Measurements from ENCODE around the gene CACNG4. TPM values are rescaled to one million over a fixed set of nuclear protein-coding genes. Genes with fewer than 3 reads are reported as not detected.

CACNG4 gene
- total and polyA plus RNA-seq, 2 of the 4 experiments (the other 2 are of a cell fraction): under 0.01 to 0.53 TPM

GRCh38 chr17:67069603-67070136 is 105.2 kb downstream of the CACNG4 start:
- H3K9me1 ChIP-seq (ENCODE audit: insufficient read depth, low read length): 0 out of 2 replicates have a peak, but pooled peaks cover 2% of the 10 kb centered on the region
- no peak overlapping the region for H2BK120ac ChIP-seq (ENCODE audit: low read depth, low read length)
- no peak overlapping the region for H3K18ac ChIP-seq (ENCODE audit: low read depth, low read length)
- dilution Hi-C loops (cut with HindIII; ENCODE audit: low sequenced_read_pairs, unreplicated experiment): no loop called here
- H2BK20ac ChIP-seq (ENCODE audit: low read depth, low read length): no peak overlapping the region
- H3K4me3 ChIP-seq (ENCODE audit: insufficient read depth, low read depth, low read length): no peak overlapping the region
- no peak overlapping the region for H3K56ac ChIP-seq (ENCODE audit: extremely low read depth, insufficient read depth, low read length)
- no peaks in the 10 kb centered on the region for H3K4me1 ChIP-seq (ENCODE audit: control insufficient read depth, insufficient read depth, low read length)
- no peak overlapping the region for H3K9ac ChIP-seq (ENCODE audit: low read depth, low read length)
- no TSS peak for BruUV-seq (replicated peaks)
- H2AK9ac ChIP-seq (replicated peaks; ENCODE audit: low read depth, low read length, poor library complexity): no peak overlapping the region
- H4K91ac ChIP-seq (ENCODE audit: insufficient read depth, low read depth, low read length): no peak overlapping the region
- intact Hi-C loops (cut with micrococcal nuclease): no loop called here
- H2BK15ac ChIP-seq (ENCODE audit: low read depth, low read length): no peak overlapping the region
- no peak overlapping the region for H3K4me2 ChIP-seq (ENCODE audit: low read depth, low read length)
- no peak overlapping the region for H4K8ac ChIP-seq (ENCODE audit: low read depth in 2 of 2, low read length in 2 of 2)
- H4K20me1 ChIP-seq (ENCODE audit: insufficient read depth, low read length): no peaks in the 10 kb centered on the region
- no peak overlapping the region for H3K23ac ChIP-seq (ENCODE audit: low read depth, low read length)
- DNase-seq: no peak
- no peak overlapping the region for H2BK5ac ChIP-seq (ENCODE audit: low read depth, low read length, poor library complexity, severe bottlenecking)
- no peak overlapping the region for H4K5ac ChIP-seq (ENCODE audit: low read depth, low read length)
- peaks cover 5% of the 10 kb centered on the region; the same call in 1 of the 2 replicates for H3K36me3 ChIP-seq (ENCODE audit: control insufficient read depth, insufficient read depth, low read length)
- H2AFZ ChIP-seq (replicated peaks; ENCODE audit: low read length, poor library complexity): no peak overlapping the region
- H3K79me1 ChIP-seq (ENCODE audit: low read depth in 1 of 2, low read length in 2 of 2): no peaks in the 10 kb centered on the region; a peak in 1 of 4 replicates
- POLR2A ChIA-PET (ENCODE audit: unreplicated experiment): no interaction called here
- TF ChIP-seq MAFK (IDR thresholded peaks at IDR 0.05; ENCODE audit: low read depth, low read length) (peak; percentile 36; the same call in 1 of the 2 replicates), MAZ (IDR thresholded peaks at IDR 0.05; ENCODE audit: borderline replicate concordance, low read depth, low read length) (no peak)
- ATAC-seq (ENCODE audit: low read depth): no peak
- in situ Hi-C loops (cut with MboI; ENCODE audit: low sequenced_read_pairs): no loop called here
- H3K4ac ChIP-seq (ENCODE audit: low read depth, low read length): no peak overlapping the region
- H3K27ac ChIP-seq (ENCODE audit: insufficient read depth, low read length): no peak overlapping the region
- CTCF ChIA-PET: no interaction called here
- no CpG with 5 or more reads among the region's 5 CpGs for WGBS, 2 experiments (ENCODE audit: extremely low coverage in 2 of 2, insufficient read length in 1 of 2)
- H3K14ac ChIP-seq (replicated peaks; ENCODE audit: low read depth, low read length): no peak overlapping the region
- H3K27me3 ChIP-seq (ENCODE audit: control insufficient read depth, insufficient read depth, low read length): no peaks in the 10 kb centered on the region
- no peak overlapping the region for H2AK5ac ChIP-seq (ENCODE audit: low read depth, low read length)
- no peaks in the 10 kb centered on the region for H3K9me3 ChIP-seq (ENCODE audit: control insufficient read depth, insufficient read depth, low read length)

Measured in IMR-90 (cell line).